Activated T-cell treated with anti-CD3 and anti-CD28 coated beads, Interleukin-2, amount 50 U/mL, for 4 hours (primary cell): ENCODE results near the gene IFIT5. TPM values are rescaled to one million over a fixed set of nuclear protein-coding genes. Genes with fewer than 3 reads are reported as not detected.

ENCODE experiments used
- ATAC-seq, 2 donors: fragments of 200-7000 bp; cut with Tn5 transposase; one replicate each; pipeline ENCODE4 v1.10.0; 2021
- DNase-seq: peaks from one replicate; pipeline ENCODE4 v3.0.0-alpha.2; 2020
- H3K27me3 Mint-ChIP-seq: one replicate; pipeline ENCODE4 v1.8.0; 2021; ENCODE audit warnings: low read depth, mixed read lengths
- H3K36me3 Mint-ChIP-seq: one replicate; pipeline ENCODE4 v1.8.0; 2022; ENCODE audit warnings: mixed read lengths; ENCODE audit not compliant: insufficient read depth
- H3K4me1 Mint-ChIP-seq: one replicate; pipeline ENCODE4 v1.8.0; 2021; ENCODE audit warnings: low read depth, mixed read lengths
- H3K4me3 Mint-ChIP-seq: one replicate; pipeline ENCODE4 v1.8.0; 2021; ENCODE audit warnings: mild to moderate bottlenecking, moderate library complexity, mixed read lengths
- H3K9me3 Mint-ChIP-seq: one replicate; pipeline ENCODE4 v1.8.0; 2021; ENCODE audit warnings: mixed read lengths
- total RNA-seq, 3 donors: library from RNA; stranded (reverse); gene quantifications; one replicate each; pipeline ENCODE4 v1.2.1, GENCODE V29; 2021

IFIT5 gene
- total RNA-seq, 3 donors from 2014 or later: 7.8 to 11.9 (median 10.7) TPM

- no peak overlapping the region for H3K4me3 Mint-ChIP-seq
- no peaks in the 10 kb centered on the region for H3K9me3 Mint-ChIP-seq
- H3K27me3 Mint-ChIP-seq: no peaks in the 10 kb centered on the region
- H3K4me1 Mint-ChIP-seq: peaks cover 2% of the 10 kb centered on the region
- DNase-seq (no peak), ATAC-seq (no peak)
- no peaks in the 10 kb centered on the region for H3K36me3 Mint-ChIP-seq
Measured at GRCh38 chr10:89469517-89469916, 55.1 kb downstream of the IFIT5 start.

Other genes with a start within 250 kb of the IFIT5 start
- gene CH25H, start 207.3 kb upstream of the IFIT5 start, total RNA-seq: under 1 TPM in 2 of 3 donors, not detected in 1; 0.11 to 0.61 TPM
- gene LIPA, start 162.8 kb upstream of the IFIT5 start, total RNA-seq: 10 to 100 TPM; 13.2 to 15.8 (median 14.7) TPM
- gene IFIT2, start 112.5 kb upstream of the IFIT5 start, total RNA-seq: 1 to 10 TPM in 2 of 3 donors, under 1 TPM in 1; 0.87 to 1.7 (median 1.5) TPM
- 1 to 10 TPM; 2.1 to 3.9 (median 3.4) TPM for gene IFIT3, start 86.6 kb upstream of the IFIT5 start, total RNA-seq
- gene IFIT1B, start 36.5 kb upstream of the IFIT5 start, total RNA-seq: not detected
- gene IFIT1, start 21.9 kb upstream of the IFIT5 start, total RNA-seq: under 1 TPM; 0.13 to 0.41 (median 0.28) TPM
- not detected for gene SLC16A12, start 121.0 kb downstream of the IFIT5 start, total RNA-seq
- 1 to 10 TPM; 1.3 to 2.7 (median 2.1) TPM for gene PANK1, start 230.7 kb downstream of the IFIT5 start, total RNA-seq